Endothelial cell of umbilical vein (primary cell): ENCODE data around the gene RHAG. TPM values are rescaled to one million over a fixed set of nuclear protein-coding genes. Genes with fewer than 3 reads are reported as not detected.

Experiments used
- BruUV-seq: library from RNA; stranded (reverse); fragments of 400-500 nt; replicated peaks from 2 replicates; lab custom pipeline; 2021; lab: Mats Ljungman, UMichigan
- CTCF ChIA-PET: fragments of 300-600, 350-600 bp; sonication (Branson Sonifier 250); formaldehyde crosslinking; loops from one replicate; lab custom pipeline; 2021; ENCODE audit warnings: antibody characterized with exemption, inconsistent platforms; lab: Charles Lee
- POLR2A ChIA-PET: fragments of 300-600, 350-600 bp; sonication (Branson Sonifier 250); formaldehyde crosslinking; loops from one replicate; lab custom pipeline; 2021; ENCODE audit warnings: antibody characterized with exemption, inconsistent platforms; lab: Charles Lee
- DNase-seq: peaks from one replicate; pipeline ENCODE4 v3.0.0-alpha.2; 2011; ENCODE audit warnings: low read depth, low spot score
- FAIRE-seq: peaks from 2 replicates; lab custom pipeline; 2011; peaks lifted over from hg19 to GRCh38; lab: Jason Lieb, UNC
- H2AFZ ChIP-seq: 2 replicates; pipeline ENCODE4 v1.6.0; 2012; ENCODE audit warnings: low read depth, low read length, control low read depth, inconsistent platforms
- H3K27ac ChIP-seq: 2 replicates; pipeline ENCODE4 v1.5.1; 2011; ENCODE audit warnings: low read depth, mild to moderate bottlenecking, control low read depth, low read length, moderate library complexity; ENCODE audit not compliant: insufficient read depth
- H3K27me3 ChIP-seq, 2 experiments: 2 replicates each; pipeline versions ENCODE4 v1.6.0 to v1.6.1; 2011; ENCODE audit warnings: low read length in 2 of 2, mixed read lengths in 1 of 2; ENCODE audit not compliant: control insufficient read depth in 2 of 2, insufficient read depth in 2 of 2
- H3K36me3 ChIP-seq, 2 experiments: 2 replicates in 1 of 2; 3 replicates in 1 of 2; pipeline ENCODE4 v1.5.1; 2011; ENCODE audit warnings: low read length in 2 of 2, mild to moderate bottlenecking in 1 of 2, moderate library complexity in 1 of 2; ENCODE audit not compliant: control insufficient read depth in 2 of 2, insufficient read depth in 2 of 2; ENCODE audit errors: extremely low read depth in 1 of 2
- H3K4me1 ChIP-seq: 3 replicates; pipeline ENCODE4 v1.5.1; 2011; ENCODE audit warnings: mild to moderate bottlenecking, low read length; ENCODE audit not compliant: control insufficient read depth, insufficient read depth; ENCODE audit errors: extremely low read depth
- H3K4me2 ChIP-seq: 2 replicates; pipeline ENCODE4 v1.6.1; 2011; ENCODE audit warnings: low read length, control low read depth, mixed read lengths; ENCODE audit not compliant: insufficient read depth
- H3K4me3 ChIP-seq, 3 experiments: fragments of 200-600 bp in 1 of 3; sonication (generic), shearing (Covaris generic) in 1 of 3; replicated peaks in 1 of 3; 2 replicates each; pipeline ENCODE4 v1.5.1; 2011 to 2016; ENCODE audit warnings: control low read depth in 3 of 3, low read length in 3 of 3, mild to moderate bottlenecking in 2 of 3, inconsistent platforms in 1 of 3, low read depth in 1 of 3, moderate library complexity in 1 of 3; ENCODE audit not compliant: insufficient read depth in 1 of 3
- H3K79me2 ChIP-seq: 2 replicates; pipeline ENCODE4 v1.6.0; 2012; ENCODE audit warnings: low read length, inconsistent platforms; ENCODE audit not compliant: control insufficient read depth, insufficient read depth
- H3K9ac ChIP-seq: replicated peaks from 2 replicates; pipeline ENCODE3; 2011; ENCODE audit warnings: low read length, control low read depth; ENCODE audit not compliant: insufficient read depth; ENCODE audit errors: extremely low read depth
- H3K9me1 ChIP-seq: replicated peaks from 3 replicates; pipeline ENCODE4 v1.6.0; 2011; ENCODE audit warnings: mild to moderate bottlenecking, low read length; ENCODE audit not compliant: control insufficient read depth, insufficient read depth; ENCODE audit errors: extremely low read depth
- H3K9me3 ChIP-seq: replicated peaks from 2 replicates; pipeline ENCODE4 v1.5.1; 2012; ENCODE audit warnings: low read length, inconsistent platforms; ENCODE audit not compliant: control insufficient read depth, insufficient read depth
- H4K20me1 ChIP-seq: replicated peaks from 2 replicates; pipeline ENCODE3; 2011; ENCODE audit warnings: mild to moderate bottlenecking, low read length; ENCODE audit not compliant: control insufficient read depth, insufficient read depth; ENCODE audit errors: extremely low read depth
- EZH2 ChIP-seq: IDR thresholded peaks from 2 replicates; pipeline ENCODE4 v1.6.1; 2012; ENCODE audit warnings: borderline replicate concordance, low read depth, mild to moderate bottlenecking, moderate library complexity, low read length, inconsistent platforms; ENCODE audit not compliant: severe bottlenecking
- FOS ChIP-seq: IDR thresholded peaks from 2 replicates; pipeline ENCODE4 v1.6.1; 2011; ENCODE audit warnings: mild to moderate bottlenecking, low read length, moderate library complexity, borderline replicate concordance; ENCODE audit not compliant: insufficient read depth
- GATA2 ChIP-seq: IDR thresholded peaks from 2 replicates; pipeline ENCODE4 v1.7.0; 2011; ENCODE audit warnings: low read depth, mild to moderate bottlenecking, moderate library complexity, mixed read lengths, low read length; ENCODE audit not compliant: insufficient read length, insufficient read depth
- JUN ChIP-seq: IDR thresholded peaks from 2 replicates; pipeline ENCODE4 v1.6.1; 2011; ENCODE audit warnings: borderline replicate concordance, low read depth; ENCODE audit not compliant: insufficient read length, insufficient read depth
- MAX ChIP-seq: IDR thresholded peaks from 2 replicates; pipeline ENCODE4 v1.6.1; 2011; ENCODE audit not compliant: insufficient read depth, insufficient read length
- MYC ChIP-seq: IDR thresholded peaks from one replicate; pipeline ENCODE4 v1.6.1; 2011; ENCODE audit warnings: mild to moderate bottlenecking, low read depth, low read length
- POLR2A ChIP-seq: IDR thresholded peaks from 2 replicates; pipeline ENCODE4 v1.6.1; 2012; ENCODE audit warnings: low read depth, mild to moderate bottlenecking, control low read depth, low read length
- POLR2AphosphoS5 ChIP-seq: IDR thresholded peaks from 2 replicates; pipeline ENCODE4 v1.6.1; 2012; ENCODE audit warnings: low read depth, mild to moderate bottlenecking, control low read depth, low read length, moderate library complexity; ENCODE audit not compliant: insufficient read depth
- dilution Hi-C: fragments of 300-500 bp; cut with MboI; formaldehyde crosslinking; loops from one replicate; pipeline ENCODE4 v1.15.0; 2019; ENCODE audit warnings: low sequenced_read_pairs; ENCODE audit not compliant: extremely low pct_ligation_motif_present
- intact Hi-C: fragments of 100-400 bp; cut with micrococcal nuclease; formaldehyde crosslinking; loops from one replicate; pipeline ENCODE4 v1.10.0; 2022
- polyA plus RNA-seq, 4 experiments: library from polyadenylated mRNA; depleted of rRNA in 3 of 4; stranded (reverse) in 3 of 4; unstranded in 1 of 4; fragments of >200 nt; gene quantifications; 2 replicates each; pipeline versions ENCODE4 v1.2.1 to v1.2.3, GENCODE V29; 2011 to 2012; ENCODE audit warnings: missing spikeins in 1 of 4
- total RNA-seq: library from RNA; stranded (reverse); gene quantifications from 2 replicates; pipeline ENCODE4 v1.2.3, GENCODE V29; 2021

Gene RHAG
- total and polyA plus RNA-seq, 2 donors (not counting 3 experiments of a cell fraction or from before 2014, with no cell fraction given), result not detected

- Histone ChIP-seq H3K4me2 (no peak overlapping the region), H3K36me3 (no peaks in the 10 kb centered on the region), H3K9me3 (no peaks in the 10 kb centered on the region), H3K79me2 (no peaks in the 10 kb centered on the region), H3K9me1 (no peaks in the 10 kb centered on the region), H2AFZ (no peak overlapping the region), H3K9ac (no peak overlapping the region), H3K27ac (no peak overlapping the region), H4K20me1 (no peaks in the 10 kb centered on the region), H3K27me3 (peaks cover 0 to 2% of the 10 kb centered on the region in 2 experiments), H3K4me1 (no peaks in the 10 kb centered on the region), H3K4me3 (no peak overlapping the region)
- FAIRE-seq (no peak), DNase-seq (no peak)
- intact Hi-C loops (no loop called here), dilution Hi-C loops (no loop called here)
- BruUV-seq, result no TSS peak
- CTCF ChIA-PET, result interaction anchor here (0.9 kb wide), 1 partner anchor 16 kb away, joined by 4 read pairs; no protein-coding TSS in a partner anchor
- TF ChIP-seq FOS, result no peak
- no peak for TF ChIP-seq POLR2AphosphoS5
- no peak for TF ChIP-seq JUN
- no peak for TF ChIP-seq MYC
- POLR2A ChIA-PET, result no interaction called here
Measured at GRCh38 chr6:49651239-49651638, 14.6 kb upstream of the RHAG start.

DNA sequence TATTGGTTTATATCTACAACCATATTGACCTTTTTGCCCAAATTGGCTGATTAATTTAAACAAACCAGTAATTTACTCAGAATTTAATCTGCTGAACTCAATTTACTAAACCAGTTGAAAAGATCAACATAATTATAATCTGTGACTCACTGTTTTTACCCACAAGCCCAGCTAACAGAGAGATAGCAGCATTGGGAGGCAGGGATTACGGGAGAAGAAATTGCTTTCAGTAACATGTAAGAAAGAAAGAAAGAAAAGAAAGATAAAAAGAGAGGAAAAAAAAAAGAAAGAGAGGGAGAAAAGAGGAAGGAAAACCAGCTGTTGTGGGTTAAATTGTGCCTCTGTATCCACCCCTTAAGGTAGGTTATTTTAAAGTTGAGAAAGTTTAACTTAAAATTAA, 13.3 kb upstream of the RHAG start:
- H3K9ac ChIP-seq, result no peak overlapping the region
- H3K27ac ChIP-seq, result no peak overlapping the region
- H3K27me3 ChIP-seq, result peaks cover 0 to 2% of the 10 kb centered on the region in 2 experiments
- H3K79me2 ChIP-seq, result no peaks in the 10 kb centered on the region
- no peak for DNase-seq
- no peak overlapping the region for H3K4me3 ChIP-seq
- dilution Hi-C loops (no loop called here), intact Hi-C loops (no loop called here)
- CTCF ChIA-PET, result no interaction called here
- H2AFZ ChIP-seq, result no peak overlapping the region
- H3K9me3 ChIP-seq, result no peaks in the 10 kb centered on the region
- H3K36me3 ChIP-seq, result no peaks in the 10 kb centered on the region
- BruUV-seq, result no TSS peak
- no peak overlapping the region for H3K4me2 ChIP-seq
- POLR2A ChIA-PET, result no interaction called here
- no peak for TF ChIP-seq MYC
- TF ChIP-seq JUN, result no peak
- TF ChIP-seq POLR2AphosphoS5, result no peak
- TF ChIP-seq EZH2, result no peak
- TF ChIP-seq MAX, result no peak
- no peak for TF ChIP-seq GATA2
- no peak for TF ChIP-seq FOS
- TF ChIP-seq POLR2A, result no peak
- H4K20me1 ChIP-seq, result no peaks in the 10 kb centered on the region
- H3K9me1 ChIP-seq, result no peaks in the 10 kb centered on the region
- FAIRE-seq, result no peak
- no peaks in the 10 kb centered on the region for H3K4me1 ChIP-seq
